Fibroblast of skin of back (primary cell): Measurements from ENCODE around the gene TCOF1.

Experiments used
- DNase-seq: peaks from one replicate; pipeline ENCODE4 v3.0.0-alpha.2; 2013

Gene TCOF1

DNA sequence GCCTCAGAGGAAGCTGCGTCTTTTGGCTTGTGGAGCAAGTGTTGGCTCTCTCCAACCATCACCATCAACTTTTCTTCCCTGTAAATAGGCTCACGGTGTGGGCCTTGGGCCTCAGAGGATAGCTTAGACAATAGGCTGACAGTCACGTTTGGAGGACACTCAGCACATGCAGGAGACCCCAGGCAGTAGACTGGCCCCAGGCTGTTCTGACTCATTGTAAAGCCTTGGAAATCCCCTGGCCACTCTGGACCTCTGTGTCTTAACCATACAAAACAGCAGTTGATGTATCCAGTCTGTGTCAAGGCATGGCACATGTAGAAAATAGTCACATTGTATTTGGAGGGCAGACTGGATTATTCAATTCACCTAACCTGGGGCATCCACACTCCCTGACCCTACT lies 36.6 kb downstream of the TCOF1 start:
- peak; percentile 16 for DNase-seq

DNA sequence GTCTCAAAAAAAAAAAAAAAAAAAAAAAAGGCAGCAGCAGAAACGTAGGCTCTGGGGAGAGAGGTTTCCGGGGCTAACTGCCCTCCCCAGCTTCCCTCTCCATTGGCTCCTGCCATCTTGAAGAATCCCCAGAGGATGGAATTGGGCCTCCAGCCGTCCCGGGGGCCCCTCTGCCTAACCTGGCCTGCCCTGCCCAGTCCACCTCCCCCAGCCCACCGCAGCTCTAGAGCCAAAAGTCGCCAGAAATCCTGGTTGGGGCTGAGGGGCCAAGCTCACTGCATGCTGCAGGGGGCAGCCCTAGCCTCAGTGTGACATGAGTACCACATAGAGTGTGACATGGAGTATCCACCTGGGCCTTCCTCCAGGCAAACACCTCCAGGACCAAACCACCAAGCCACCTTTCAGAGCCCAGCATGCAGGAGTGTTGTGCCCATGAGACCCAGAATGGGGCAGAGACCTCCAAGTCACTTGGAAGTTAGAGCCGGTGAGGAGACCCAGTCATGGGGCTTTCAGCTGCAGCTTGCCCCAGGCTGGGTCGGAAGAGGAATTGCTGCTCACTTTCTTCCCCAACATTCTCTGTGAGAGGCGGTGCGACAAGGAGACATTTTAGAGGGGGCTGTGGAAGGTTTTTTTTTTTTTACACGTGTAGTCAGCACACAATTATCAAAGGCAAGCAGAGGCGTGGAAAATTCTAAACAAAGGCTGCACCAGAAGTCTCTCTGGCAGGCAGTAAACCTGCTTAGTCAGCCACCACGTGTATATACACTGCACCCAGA lies 37.6 kb downstream of the TCOF1 start:
- no peak for DNase-seq

DNA sequence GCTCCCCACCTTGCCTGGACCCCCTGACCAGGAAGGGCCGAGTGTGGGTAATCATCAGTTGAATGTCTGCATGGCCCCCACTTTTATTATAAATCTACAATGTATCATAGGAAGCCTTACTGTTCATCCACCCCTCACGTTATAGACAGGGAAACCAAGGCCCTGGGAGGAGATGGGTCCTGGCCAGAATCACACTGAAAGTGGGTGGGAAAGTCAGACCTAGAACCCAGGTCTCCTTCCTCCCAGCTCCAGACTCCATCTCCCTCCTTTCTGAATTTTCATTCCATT lies 38.1 kb downstream of the TCOF1 start:
- DNase-seq: no peak

DNA sequence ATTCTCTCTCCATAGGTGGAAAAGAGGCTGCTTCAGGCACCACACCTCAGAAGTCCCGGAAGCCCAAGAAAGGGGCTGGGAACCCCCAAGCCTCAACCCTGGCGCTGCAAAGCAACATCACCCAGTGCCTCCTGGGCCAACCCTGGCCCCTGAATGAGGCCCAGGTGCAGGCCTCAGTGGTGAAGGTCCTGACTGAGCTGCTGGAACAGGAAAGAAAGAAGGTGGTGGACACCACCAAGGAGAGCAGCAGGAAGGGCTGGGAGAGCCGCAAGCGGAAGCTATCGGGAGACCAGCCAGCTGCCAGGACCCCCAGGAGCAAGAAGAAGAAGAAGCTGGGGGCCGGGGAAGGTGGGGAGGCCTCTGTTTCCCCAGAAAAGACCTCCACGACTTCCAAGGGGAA lies 38.8 kb downstream of the TCOF1 start:
- no peak for DNase-seq

DNA sequence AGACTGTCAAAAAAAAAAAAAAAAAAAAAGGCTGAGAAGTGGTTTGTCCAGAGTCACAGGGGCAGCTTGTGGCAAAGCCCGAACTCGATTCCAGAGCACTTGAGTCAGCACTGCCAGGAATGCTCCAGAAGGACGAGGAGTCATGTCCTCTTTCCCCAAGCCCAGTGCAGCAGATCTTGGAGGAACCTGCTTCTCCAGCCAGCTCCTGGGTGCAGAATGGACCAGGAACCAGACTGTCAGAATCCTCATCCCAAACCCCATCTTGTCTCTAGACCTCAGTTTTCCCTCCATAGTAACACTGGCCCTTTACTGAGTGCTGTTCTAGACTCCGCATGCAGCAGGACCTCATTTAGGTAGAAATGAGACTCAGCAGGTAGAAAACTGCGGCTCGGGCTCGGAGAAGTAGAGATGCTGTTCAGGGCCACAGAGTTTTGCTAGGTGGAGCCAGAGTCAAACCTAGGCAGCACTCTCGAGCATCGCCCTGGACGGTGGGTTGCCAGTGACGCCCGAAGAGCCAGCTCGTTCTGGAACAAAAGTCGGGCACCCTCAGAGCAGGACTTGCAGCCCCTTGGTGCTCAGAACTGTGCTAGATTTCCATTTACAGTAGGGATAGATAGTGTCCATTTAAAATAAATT lies 39.8 kb downstream of the TCOF1 start:
- peak; percentile 20 for DNase-seq

DNA sequence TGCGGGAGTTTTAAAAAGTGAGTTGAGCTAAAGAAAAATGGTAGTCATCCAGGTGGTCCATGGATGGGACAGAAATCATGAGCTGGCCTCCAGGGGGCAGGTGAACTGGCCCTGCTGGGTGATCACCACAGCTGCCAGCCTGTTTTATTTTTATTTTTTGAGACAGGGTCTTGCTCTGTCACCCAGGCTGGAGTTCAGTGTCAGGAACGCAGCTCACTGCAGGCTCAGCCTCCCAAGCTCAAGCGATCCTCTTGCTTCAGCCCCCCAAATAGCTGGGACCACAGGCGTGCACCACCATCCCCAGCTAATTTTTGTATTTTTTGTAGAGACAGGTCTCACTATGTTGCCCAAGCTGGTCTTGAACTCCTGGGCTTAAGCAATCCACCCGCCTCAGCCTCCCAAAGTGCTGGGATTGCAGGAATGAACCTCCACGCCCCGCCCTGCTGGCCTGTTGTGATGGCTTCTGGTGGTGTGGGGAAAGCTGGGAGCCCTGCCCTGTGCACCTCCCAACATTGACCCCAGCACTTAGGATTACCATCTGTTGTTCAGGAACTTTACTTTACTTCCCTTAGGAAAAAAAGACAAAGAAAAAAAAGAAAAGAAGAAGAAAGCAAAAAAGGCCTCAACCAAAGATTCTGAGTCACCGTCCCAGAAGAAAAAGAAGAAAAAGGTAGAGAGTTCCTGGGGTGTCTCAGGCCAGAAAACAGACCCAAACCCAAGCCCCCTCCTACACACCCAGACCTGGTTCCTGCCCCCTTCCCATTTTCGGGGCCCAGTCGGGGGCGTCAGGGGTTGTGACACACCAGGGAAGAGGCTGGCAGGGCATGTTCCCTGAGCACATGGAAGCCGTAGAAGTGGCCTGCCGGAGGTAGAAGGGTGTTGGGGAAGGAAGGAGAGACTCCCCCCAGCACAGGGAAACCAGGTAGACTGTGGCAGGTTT lies 40.6 kb downstream of the TCOF1 start:
- no peak for DNase-seq

DNA sequence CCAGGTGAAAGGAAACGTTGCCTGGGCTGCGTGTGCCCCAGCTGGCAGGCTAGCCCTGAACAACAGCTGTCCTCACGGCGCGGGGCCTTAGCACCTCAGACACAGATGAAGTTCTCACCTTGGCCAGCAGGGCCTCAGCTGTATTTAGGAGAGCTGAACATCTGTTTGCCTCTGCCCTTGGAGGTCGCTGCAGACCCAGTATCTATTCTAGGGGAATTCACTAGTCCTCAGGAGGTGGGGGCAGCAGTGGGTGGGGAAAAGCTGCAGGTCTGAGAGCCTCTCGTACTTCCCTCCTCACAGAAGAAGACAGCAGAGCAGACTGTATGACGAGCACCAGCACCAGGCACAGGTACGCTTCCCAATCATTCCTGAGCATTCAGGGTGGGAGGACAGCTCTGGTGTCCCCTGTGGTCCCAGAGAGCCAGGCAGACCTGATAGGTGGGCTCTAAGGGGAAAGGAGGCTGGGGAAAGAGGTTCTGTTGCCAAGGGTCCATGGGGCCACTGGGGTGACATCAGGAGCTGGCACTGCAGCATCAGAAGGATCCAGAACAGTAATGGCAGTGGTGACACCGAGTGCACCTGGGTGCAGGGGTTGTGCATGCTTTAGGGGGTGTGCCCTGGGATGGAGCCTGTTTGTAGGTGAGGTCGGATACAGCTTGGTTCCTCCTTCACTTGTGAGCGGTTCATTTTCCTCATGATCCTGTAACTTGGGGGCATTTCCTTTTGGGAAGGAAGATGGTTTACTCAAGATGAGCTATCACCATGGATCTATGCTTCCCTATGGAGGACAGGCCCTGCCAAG lies 41.4 kb downstream of the TCOF1 start:
- no peak for DNase-seq

DNA sequence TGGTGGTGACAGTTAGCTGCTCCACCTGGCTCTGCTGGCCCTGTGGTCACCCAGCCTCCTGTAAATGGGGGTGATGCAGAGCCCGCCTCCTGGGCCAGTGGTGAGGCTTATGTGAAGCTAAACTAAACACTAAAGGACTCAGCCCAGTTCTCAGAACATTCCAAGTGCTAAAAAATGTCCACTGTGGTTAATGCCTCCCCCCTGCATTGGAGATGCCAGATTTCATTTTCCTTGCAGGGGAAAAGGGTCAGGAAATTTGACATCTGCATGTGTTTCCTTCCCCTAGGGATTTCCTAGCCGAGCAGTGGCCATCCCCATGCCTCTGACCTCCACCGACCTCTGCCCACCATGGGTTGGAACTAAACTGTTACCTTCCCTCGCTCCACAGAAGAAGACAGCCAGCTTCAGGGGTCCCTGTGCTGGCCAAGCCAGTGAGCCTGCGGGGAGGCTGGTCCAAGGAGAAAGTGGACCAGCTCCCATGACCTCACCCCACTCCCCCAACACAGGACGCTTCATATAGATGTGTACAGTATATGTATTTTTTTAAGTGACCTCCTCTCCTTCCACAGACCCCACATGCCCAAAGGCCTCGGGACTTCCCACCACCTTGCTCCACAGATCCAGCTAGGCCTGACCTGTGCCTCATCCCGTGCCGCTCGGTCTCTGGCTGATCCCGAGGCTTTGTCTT lies 42.2 kb downstream of the TCOF1 start:
- peak; percentile 17 for DNase-seq

DNA sequence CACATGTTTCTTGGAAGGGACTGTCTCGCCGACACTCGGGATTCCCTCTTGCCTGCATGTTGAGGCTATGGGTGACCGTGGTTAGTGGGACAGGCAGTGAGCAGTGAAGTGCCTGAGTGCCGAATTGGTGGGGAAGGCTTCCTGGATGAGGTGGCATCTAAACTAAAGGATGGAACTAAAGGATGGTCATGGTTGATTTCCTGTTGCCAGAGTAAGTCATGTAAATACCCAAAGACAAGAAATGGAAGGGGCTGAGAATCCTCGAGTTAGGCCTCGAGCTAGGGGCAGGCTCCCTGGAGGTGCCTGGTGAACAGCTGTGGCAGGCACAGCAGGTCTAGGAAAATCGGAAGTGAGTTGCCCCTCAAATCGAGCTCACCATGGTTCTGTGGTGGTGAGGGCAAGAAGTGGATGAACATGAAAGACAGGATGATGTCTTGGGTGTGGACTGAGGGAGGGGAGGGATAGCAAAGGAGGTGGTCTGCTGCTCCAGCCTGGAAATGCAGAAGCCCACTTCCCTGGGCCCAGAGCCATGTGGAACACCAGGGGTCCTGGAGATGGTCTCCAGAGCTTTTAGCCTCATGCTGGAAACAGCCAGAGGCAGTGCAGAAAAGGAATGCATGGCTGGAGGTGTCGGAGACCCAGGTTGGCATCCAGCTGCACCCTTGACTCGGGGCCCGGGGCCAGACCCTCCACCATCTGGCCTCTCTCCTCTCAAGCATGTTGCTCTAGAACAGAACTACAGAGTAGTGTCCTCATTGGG lies 43.0 kb downstream of the TCOF1 start:
- DNase-seq: no peak

DNA sequence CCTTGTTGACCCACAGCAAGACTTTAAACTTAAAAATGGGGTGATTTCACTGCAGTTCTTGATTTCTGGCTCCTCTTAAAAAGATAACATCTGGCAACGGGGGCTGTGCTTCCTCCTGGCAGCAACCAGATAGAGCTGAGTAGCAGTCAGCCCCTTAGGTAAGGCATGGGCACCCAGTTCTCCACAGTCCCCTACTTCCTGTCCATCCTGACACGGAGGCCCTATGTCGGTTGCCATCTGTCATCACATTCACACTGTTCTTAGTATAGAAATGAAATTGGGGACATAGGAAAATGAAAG lies 43.5 kb downstream of the TCOF1 start:
- no peak for DNase-seq

DNA sequence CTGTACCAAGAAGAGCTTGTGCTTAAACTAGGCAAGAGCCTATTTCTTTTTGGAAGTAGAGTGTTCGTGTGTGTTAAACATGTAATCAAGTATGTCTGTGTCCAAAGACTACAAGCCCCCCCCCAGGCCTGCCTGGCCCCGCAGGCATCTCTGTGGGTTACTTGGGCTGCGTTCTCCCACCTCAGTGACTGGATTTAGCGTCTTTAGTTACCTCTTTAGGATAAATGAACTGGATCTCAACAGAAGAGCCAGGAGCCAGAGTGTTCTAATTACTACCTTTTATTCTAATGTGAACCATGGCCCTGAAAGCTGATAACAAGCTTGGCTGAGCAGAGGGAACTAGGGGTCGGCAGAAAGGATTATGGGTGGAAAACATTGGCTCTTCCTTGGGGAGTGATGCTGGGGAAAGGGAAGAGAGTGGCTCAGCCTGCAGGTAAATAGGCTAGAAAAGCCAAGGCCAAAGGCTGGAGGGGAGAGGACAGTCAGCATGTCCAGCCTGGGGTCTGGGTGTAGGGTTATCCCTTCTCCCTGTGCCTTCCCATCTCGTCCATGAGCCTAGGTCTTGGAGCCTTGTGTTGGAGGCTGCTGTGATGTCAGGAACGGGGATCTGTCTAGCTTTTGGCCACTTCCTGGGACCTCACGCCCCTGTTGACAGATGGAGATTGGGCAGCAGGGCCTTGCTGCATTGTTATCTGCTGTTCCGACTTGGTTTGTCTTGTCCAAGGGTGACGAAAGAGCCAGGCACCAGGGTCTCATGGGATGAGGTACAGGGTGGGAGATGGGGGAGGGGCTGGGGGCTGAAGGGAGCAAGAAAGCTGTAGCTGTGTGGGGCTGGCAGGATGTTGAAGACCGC lies 44.1 kb downstream of the TCOF1 start:
- DNase-seq: no peak

DNA sequence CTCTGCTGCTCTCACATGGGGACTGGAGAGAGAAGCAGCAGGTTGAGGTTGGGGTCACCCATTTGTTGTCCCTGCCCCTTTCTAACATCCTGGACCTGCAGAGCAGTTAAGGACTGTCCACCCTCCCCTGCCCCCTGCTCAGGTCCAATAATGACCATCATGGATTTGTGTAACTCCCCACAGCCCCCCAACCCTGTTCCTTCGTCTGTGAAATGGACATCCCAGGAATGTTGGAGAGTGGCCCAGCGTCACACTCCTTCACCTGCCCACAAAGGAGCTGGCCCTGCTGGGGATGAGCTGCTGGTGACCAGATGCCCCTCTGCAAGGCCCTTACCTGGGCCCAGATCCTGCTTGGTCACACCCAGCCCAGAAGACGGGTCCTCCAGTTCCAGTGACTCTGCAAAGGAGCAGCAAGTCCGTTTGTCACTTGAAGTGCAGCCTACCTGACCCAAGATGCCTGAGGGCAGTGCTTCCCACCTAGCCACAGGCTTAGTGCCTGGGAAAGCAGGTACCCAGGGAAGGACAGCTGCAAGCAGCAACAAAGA lies 44.8 kb downstream of the TCOF1 start:
- DNase-seq: no peak

DNA sequence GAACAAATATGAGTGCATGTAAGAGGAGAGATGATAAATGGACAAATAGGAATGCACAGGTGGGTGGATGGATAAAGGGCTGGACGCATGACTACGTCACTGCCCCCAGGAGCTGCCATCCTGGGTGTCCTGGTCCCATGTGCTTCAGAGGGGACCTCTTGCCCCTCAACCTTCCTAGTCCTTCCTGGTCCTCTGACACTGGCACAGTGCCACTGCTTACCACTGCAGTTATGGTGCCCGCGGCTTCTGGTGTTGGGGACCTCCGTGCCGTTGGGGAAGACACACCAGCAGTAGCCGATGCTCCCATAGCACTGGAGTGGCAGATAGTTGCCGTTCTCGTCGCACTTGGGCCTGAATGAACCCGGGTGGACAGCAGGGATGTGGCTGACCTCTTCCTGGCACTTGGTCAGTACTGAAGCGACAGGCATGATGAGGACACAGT lies 45.4 kb downstream of the TCOF1 start:
- no peak for DNase-seq

DNA sequence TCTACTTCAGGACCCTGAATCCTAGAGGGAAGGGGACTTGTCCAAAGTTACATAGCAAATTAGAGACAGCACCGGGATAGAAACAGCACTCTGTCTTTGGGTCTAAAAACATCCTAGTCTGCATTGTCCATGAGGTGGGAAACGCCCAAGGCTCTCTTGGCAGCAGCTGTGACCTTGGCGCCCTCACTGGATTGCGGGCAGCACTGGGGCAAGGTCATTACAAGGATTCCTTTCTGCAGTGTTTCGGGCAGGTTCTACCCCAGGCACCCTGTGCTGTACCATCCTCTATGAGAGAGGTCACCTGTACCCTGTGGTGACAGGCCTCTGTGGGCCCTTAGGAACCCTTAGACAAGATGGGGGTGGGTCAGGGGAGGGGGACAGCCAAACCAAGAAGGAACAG lies 46.6 kb downstream of the TCOF1 start:
- no peak for DNase-seq

DNA sequence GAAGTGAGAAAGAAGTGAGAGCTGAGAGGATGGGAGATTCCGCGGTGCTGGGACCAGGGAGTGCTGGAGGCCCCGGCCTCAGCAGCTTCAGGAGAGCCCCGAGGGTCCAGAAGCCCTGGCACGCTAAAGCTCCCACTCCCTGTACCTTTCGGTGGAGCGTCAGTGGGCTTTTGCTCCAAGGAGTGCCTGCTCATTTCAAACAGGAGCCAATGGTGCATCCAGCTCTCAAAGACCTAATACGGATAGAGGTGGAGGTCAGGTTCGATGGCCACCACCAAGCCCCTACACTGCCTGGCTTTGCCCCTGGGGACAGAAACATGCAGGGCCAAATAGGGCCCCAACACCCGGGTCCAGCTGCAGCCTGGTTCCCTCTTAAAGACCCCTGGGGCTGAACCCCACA lies 47.0 kb downstream of the TCOF1 start:
- no peak for DNase-seq

DNA sequence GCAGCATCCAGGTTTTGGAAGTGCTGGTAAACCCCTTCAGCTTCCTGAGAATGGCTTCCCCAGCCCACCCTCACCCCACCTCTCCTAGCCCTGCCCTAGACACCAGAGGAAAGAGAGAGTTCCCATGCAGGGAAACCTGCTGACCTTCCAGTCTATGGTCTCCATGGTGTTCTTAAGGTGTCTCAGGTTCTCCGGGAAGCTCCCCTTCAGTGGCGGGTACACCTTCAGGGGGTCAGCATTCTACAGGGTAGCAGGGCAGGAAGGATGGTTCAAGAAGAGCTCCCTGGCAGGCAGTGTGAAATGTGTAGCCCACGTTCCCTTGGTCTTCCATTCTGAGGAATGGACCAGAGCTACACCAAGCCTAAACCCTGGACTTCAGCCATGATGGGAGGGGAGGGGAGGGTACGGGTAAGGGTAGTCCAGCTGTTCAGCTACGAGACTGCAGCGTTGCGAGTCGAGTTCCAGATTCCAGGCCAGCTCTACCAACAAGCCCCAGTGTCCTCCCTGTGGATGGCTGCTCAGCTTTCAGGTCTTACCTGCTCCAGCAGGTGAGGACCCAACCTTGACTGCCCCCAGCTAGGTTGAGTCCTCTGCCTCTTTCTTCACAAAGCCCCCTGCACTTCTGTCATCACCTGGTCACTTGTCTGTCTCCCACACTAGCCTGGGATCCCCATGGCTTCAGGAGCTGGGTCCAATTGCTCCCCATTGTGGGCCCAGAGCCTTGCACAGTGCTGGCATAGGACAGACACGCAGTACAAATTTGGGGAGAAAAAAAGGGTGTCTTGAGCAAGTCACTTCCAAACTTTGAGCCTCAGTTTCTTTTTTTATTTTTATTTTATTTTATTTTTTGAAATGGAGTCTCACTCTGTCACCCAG lies 47.7 kb downstream of the TCOF1 start:
- DNase-seq: no peak

DNA sequence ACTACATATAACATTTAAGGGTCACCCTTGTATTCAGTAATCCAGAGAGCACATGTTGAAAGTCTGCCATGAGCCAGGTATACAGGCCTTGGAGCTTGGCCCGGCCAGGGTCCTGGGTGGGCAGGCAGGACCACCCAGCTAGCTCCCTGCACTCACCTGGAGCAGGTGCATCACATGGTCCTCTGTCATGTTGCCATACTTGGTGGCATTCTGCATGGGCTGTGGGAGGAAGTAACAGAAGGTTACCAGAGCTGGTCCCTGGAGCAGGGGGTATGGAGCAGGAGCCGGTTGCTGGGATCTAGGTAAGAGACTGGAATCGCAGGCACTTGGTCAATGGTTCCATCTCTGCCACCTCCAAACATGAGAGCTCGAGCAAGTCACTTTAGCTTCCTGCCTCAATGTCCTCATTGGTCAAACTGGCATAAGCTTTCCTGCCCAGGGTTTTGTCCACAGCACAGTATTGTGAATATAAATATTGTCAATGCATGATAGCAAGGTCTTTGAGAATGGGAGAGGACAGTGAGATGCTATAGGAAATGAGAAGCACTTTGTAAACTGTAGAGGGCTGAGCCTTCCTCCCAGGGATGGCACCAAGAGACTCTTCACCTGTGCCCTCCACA lies 48.7 kb downstream of the TCOF1 start:
- no peak for DNase-seq

DNA sequence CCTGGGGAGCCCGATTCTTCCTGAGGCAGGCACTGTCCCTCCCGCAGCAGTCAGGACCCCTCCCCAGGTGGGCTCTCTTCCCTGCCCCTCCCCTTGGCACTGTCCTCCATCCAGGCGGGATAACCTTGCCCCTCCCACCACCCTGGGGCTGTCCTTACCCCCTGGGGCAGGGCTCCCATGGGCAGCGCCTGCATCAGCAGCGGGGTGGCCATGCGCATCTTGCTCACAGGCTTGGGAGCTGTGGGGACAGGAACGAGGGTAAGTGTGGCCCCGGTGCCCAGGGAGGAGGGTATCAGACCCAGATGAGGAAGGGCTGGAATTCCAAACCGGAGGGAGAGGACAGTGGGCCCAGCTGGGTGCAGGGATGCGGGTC lies 49.2 kb downstream of the TCOF1 start:
- no peak for DNase-seq
